ENCODE measurements around the gene PMS2. TPM values are rescaled to one million over a fixed set of nuclear protein-coding genes. Genes with fewer than 3 reads are reported as not detected.

PMS2 gene
- total RNA-seq, 3 donors from 2014 or later (not counting 1 experiment from before 2014, with no cell fraction given): 13.2 to 17.3 (median 15.6) TPM

DNA sequence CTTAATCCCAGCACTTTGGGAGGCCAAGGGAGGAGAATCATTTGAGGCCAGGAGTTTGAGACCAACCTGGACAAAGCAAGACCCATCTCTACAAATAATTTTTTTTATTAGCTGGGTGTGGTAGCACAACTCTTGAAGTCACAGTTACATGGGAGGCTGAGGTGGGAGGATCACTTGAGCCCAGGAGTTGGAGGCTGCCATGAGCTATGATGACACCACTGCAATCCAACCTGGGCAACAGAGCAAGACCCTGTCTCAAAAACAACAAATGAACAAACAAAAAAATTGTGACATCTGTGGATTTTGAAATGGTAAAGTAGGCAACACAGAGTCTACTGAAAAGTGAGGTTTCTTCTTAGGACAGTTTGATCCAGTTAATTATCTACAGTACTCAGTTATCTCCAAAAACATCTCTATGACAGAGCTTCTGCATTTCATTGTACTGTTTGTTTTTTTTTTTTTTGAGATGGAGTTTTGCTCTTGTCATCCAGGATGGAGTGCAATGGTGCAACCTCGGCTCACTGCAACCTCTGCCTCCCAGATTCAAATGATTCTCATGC is 19.0 kb upstream of the PMS2 start:
- H3K9me3 Mint-ChIP-seq: no peaks in the 10 kb centered on the region
- peak overlapping the region; percentile 90 to 94 for H3K27ac Mint-ChIP-seq
- no peaks in the 10 kb centered on the region for H3K9me3 ChIP-seq (ENCODE audit: control insufficient read depth, insufficient read depth, low read length)
- H3K27me3 ChIP-seq (ENCODE audit: control insufficient read depth, insufficient read depth, low read length): no peaks in the 10 kb centered on the region
- peaks cover 44 to 54% of the 10 kb centered on the region in 2 donors for H3K4me1 Mint-ChIP-seq
- H3K36me3 Mint-ChIP-seq: peaks cover 15% of the 10 kb centered on the region
- WGBS (ENCODE audit: insufficient coverage): 83% methylated on average over 1 of the region's 1 CpG
- no peak overlapping the region for H3K4me3 Mint-ChIP-seq
- DNase-seq (no peak), ATAC-seq (no peak)
- H3K4me3 ChIP-seq (ENCODE audit: low read length): no peak overlapping the region
- peaks cover 43% of the 10 kb centered on the region for H3K4me1 ChIP-seq (ENCODE audit: control insufficient read depth, insufficient read depth, low read length)
- peaks cover 37% of the 10 kb centered on the region for H3K36me3 ChIP-seq (ENCODE audit: control insufficient read depth, insufficient read depth, low read length)
- intact Hi-C loops (cut with micrococcal nuclease): no loop called here
- TF ChIP-seq, protein P1, sequence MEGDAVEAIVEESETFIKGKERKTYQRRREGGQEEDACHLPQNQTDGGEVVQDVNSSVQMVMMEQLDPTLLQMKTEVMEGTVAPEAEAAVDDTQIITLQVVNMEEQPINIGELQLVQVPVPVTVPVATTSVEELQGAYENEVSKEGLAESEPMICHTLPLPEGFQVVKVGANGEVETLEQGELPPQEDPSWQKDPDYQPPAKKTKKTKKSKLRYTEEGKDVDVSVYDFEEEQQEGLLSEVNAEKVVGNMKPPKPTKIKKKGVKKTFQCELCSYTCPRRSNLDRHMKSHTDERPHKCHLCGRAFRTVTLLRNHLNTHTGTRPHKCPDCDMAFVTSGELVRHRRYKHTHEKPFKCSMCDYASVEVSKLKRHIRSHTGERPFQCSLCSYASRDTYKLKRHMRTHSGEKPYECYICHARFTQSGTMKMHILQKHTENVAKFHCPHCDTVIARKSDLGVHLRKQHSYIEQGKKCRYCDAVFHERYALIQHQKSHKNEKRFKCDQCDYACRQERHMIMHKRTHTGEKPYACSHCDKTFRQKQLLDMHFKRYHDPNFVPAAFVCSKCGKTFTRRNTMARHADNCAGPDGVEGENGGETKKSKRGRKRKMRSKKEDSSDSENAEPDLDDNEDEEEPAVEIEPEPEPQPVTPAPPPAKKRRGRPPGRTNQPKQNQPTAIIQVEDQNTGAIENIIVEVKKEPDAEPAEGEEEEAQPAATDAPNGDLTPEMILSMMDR (IDR thresholded peaks at IDR 0.05): no peak
- H3K27ac ChIP-seq (ENCODE audit: low read length): peak overlapping the region; percentile 85
- H3K27me3 Mint-ChIP-seq (ENCODE audit: low read depth in 2 of 2): no peaks in the 10 kb centered on the region

DNA sequence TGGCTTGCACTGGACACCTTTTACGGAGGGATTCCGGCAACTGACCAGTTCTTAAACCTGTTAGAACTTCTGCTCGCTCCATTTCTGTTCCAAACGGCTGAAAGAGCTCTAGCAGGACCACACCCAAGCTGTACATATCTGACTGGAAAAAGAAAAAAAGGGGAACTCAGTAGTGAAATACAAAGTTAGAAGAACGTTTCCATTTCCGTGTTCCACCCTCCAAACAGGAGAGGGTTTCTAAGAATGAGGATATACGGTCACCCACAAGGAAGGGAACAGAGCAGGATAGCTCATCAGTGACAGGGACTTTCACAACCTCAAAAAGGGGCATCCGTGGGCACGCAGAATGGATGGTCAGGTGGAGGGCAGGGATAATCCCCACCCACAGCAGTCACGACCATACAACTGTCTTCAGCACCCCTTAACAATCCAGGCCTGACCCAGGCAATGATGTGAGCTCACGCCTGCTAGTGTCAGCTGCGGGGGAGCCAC is 18.0 kb upstream of the PMS2 start:
- Histone ChIP-seq H3K27ac (ENCODE audit: low read length) (peak overlapping the region; percentile 85), H3K4me3 (ENCODE audit: low read length) (peak overlapping the region; percentile 51), H3K9me3 (ENCODE audit: control insufficient read depth, insufficient read depth, low read length) (no peaks in the 10 kb centered on the region), H3K4me1 (ENCODE audit: control insufficient read depth, insufficient read depth, low read length) (peaks cover 37% of the 10 kb centered on the region), H3K36me3 (ENCODE audit: control insufficient read depth, insufficient read depth, low read length) (peaks cover 46% of the 10 kb centered on the region), H3K27me3 (ENCODE audit: control insufficient read depth, insufficient read depth, low read length) (no peaks in the 10 kb centered on the region)
- DNase-seq: peak in 1 of 2 donors; percentile 12
- Mint-ChIP-seq H3K36me3 (peaks cover 22% of the 10 kb centered on the region), H3K27me3 (ENCODE audit: low read depth in 2 of 2) (no peaks in the 10 kb centered on the region), H3K4me3 (peak overlapping the region; percentile 93), H3K4me1 (peaks cover 38 to 44% of the 10 kb centered on the region in 2 donors), H3K27ac (peak overlapping the region; percentile 90 to 94), H3K9me3 (no peaks in the 10 kb centered on the region)
- WGBS (ENCODE audit: insufficient coverage): 52% methylated on average over 12 of the region's 12 CpGs
- TF ChIP-seq, protein P1 (IDR thresholded peaks at IDR 0.05): peak; percentile 23
- intact Hi-C loops (cut with micrococcal nuclease): no loop called here
- ATAC-seq: peak in 1 of 3 donors; percentile 1

DNA sequence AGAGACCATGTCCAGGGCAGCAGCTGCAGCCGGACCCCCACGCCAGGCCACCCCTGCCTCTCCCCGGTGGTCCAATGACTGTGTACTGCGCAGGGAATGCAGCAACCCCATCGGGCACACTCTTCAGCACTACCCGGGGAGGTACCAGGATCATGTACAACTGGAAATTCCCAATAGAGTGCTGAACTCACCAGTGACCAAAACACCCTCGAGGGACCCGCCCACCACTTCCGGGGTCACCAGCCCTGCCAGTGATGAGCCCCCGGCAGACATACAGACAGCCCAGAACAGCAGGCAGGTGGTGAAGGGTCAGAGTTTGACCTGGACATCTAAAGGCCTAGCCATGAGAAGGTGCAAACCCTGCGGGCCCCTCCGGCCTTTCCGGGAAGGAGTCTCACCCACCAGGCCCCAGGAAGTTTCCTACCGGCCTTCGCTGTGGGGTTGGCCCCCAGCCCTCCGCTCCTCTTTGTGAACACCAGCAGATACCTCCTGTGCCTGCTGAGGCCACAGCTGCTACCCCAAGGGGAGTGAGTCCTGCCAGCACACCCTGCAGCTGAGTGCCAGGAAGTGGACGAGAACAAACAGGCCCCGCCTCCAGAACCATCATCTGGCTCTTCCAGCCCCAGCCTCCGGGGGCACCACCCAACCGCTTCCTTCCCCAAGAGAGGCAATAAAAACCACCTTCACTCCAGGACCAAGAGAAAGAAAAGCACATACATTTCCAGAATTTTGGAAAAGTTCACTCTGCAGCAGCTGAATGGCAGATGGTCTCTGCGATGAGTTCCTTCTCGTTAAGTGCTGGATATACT is 17.4 kb upstream of the PMS2 start:
- Mint-ChIP-seq H3K4me3 (peak overlapping the region; percentile 93), H3K27me3 (ENCODE audit: low read depth in 2 of 2) (no peaks in the 10 kb centered on the region), H3K4me1 (peaks cover 32 to 38% of the 10 kb centered on the region in 2 donors), H3K9me3 (no peaks in the 10 kb centered on the region), H3K36me3 (peaks cover 22% of the 10 kb centered on the region), H3K27ac (peak overlapping the region; percentile 90 to 94)
- peak; percentile 68 to 86 for DNase-seq
- intact Hi-C loops (cut with micrococcal nuclease): no loop called here
- H3K4me3 ChIP-seq (ENCODE audit: low read length): peak overlapping the region; percentile 51
- H3K4me1 ChIP-seq (ENCODE audit: control insufficient read depth, insufficient read depth, low read length): peaks cover 31% of the 10 kb centered on the region
- H3K36me3 ChIP-seq (ENCODE audit: control insufficient read depth, insufficient read depth, low read length): peaks cover 50% of the 10 kb centered on the region
- peak; percentile 97 to 100 (median 100) for ATAC-seq
- peak overlapping the region; percentile 85 for H3K27ac ChIP-seq (ENCODE audit: low read length)
- H3K27me3 ChIP-seq (ENCODE audit: control insufficient read depth, insufficient read depth, low read length): no peaks in the 10 kb centered on the region
- TF ChIP-seq, protein P1 (IDR thresholded peaks at IDR 0.05): peak; percentile 47
- WGBS (ENCODE audit: insufficient coverage): 37% methylated on average over 22 of the region's 22 CpGs
- no peaks in the 10 kb centered on the region for H3K9me3 ChIP-seq (ENCODE audit: control insufficient read depth, insufficient read depth, low read length)

Data from natural killer cell (primary cell).